GM21381 (cell line): ENCODE data around the gene ANKRD13A.
"Not testable (repeated sequence)": the region's sequence is repeated elsewhere in the genome, so short reads cannot be mapped to it uniquely, and the experiment has no call there.

Source experiments
- ATAC-seq: cut with Tn5 transposase; IDR thresholded peaks from one replicate; pipeline ENCODE4 v1.9.1; 2021; ENCODE audit warnings: mild to moderate bottlenecking, moderate library complexity; ENCODE audit not compliant: unreplicated experiment

ANKRD13A gene

DNA sequence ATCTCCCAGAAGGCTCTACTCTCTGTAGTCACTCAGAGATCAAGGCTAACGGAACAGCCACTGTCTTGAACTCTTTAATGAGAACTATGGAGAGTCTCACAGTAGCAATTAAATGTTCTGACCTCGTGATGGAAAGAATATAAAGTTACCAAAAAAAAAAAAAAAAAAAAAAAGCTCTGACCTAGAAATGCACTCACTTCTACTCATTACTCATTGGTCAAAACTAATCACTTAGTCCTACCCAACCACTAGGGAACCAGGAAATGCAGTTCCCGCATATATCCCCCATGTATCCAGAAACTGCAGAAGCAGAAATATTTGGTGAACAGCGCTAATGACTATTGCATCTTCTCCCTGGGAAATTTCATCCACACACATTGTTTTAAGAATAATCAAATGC lies 78.6 kb downstream of the ANKRD13A start:
- no peak for ATAC-seq

DNA sequence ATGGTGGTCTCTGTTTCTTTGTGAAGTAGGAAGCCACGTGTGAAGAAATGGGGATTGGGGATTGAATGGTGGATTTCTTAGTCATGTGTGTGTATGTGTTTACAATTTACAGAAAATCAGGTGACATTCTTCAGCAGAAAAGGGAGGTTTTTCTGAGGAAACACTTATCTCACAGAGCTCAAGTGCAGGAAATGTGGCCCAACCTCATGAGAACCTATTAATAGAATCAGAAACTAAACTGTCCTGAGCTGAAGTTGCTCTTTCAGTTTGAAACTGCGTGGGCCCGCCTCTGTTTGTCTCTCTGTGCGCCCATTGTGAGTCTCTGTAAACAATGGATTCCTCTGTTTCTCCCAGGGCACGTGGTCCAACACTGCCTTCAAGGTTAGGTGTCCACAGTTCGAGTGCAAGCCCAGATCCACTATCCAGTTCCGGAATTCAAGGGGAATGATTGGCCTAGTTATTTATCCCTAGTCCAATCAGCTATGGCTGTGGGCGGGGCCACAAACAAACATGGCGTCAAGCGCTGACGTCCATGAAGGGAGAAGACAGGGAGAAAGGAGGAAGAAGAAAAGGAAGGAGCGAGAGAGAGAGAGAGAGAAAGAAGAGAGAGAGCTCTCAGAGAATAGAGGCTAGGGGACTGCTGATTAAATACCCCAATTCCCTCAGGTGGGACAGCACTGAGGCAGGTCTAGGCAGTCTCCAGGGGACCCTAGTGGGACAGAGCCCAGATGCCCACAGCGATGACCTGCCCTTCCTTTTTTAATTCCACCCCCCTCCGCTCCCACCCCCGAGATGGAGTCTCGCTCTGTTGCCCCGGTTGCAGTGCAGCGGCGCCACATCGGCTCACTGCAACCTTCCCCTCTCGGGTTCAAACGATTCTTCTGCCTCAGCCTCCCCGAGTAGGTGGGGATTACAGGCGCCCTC lies 80.5 kb downstream of the ANKRD13A start:
- ATAC-seq, result peak; percentile 83

DNA sequence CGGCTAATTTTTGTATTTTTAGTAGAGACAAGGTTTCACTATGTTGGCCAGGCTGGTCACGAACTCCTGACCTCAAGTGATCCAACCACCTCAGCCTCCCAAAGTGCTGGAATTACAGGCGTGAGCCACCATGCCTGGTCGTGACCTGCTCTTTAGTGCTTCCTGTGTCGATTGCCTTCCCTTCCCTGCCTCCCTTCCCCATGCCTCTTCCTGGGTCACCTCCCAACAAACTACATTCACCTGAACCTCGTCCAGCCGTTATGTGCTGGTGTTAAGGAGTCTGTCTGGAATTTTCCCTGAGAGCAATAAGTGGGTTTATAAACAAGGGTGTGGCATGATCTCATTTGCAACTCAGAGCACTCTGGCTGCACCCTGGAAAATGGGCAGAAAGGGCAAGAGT lies 81.2 kb downstream of the ANKRD13A start:
- ATAC-seq, result no peak

DNA sequence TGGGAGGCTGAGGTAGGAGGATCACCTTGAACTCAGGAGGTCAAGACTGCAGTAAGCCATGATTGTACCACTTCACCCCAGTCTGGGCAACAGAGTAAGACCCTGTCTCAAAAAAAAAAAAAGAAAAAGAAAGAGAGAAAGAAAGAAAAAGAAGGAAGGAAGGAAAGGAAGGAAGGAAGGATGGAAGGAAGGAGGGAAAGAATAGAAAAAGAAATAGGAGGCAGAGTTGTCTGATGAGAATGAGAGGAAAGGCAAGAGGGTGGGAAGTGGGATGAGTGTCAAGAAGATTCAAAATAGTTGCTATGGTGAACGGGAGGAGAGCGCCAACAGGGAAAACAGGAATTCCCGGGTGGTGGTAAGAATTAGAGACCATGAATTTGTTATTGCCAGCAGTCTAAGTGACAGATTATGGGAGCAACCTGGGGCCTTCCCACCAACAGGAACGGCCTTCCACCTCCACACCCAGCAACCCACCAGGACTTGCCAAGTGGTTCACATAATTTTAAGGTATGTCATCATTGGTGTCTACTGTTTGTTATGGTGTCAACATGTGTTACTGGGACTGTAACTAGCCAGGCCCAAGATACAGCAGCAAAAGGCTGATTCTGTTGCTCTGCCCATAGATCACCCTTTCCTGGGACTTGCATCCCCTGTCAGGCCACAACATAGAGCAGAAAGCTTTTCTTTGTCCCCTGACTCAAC lies 85.2 kb downstream of the ANKRD13A start:
- ATAC-seq, result no peak

GRCh38 chr12:110088216-110088615 lies 89.0 kb downstream of the ANKRD13A start:
- not testable (repeated sequence) for ATAC-seq

GRCh38 chr12:110088936-110089335 lies 89.7 kb downstream of the ANKRD13A start:
- no peak for ATAC-seq
